GM18858 (cell line): ENCODE data around the gene NLRP9.
"Not testable (repeated sequence)": the region's sequence is repeated elsewhere in the genome, so short reads cannot be mapped to it uniquely, and the experiment has no call there.

Experiments
- ATAC-seq: cut with Tn5 transposase; IDR thresholded peaks from one replicate; pipeline ENCODE4 v1.9.1; 2021; ENCODE audit not compliant: unreplicated experiment

Gene NLRP9

DNA sequence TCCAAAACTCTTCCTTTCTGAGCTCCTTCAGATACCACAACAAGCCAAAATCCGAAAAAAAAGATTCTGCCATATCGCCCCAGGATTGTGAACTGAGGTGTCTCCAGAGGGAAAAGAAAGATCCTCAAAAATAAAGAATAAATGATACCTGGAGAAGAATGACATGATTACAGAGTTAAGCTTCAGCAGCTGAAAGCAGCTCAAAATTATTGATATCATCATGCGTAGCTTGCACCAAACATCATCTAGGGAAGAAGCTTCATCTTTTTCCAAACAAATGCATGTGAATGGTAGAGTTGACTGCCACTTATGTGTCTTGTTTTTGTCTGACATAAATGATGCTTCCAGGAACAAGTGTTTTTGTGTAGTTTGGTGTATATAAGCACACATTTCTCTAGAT, at the start of gene NLRP9:
Gene NLRP9 (minus strand): TSS at position 101 of the 400 bp plus-strand sequence. CDS start 28 bp downstream, at position 73.
- ATAC-seq, result no peak

DNA sequence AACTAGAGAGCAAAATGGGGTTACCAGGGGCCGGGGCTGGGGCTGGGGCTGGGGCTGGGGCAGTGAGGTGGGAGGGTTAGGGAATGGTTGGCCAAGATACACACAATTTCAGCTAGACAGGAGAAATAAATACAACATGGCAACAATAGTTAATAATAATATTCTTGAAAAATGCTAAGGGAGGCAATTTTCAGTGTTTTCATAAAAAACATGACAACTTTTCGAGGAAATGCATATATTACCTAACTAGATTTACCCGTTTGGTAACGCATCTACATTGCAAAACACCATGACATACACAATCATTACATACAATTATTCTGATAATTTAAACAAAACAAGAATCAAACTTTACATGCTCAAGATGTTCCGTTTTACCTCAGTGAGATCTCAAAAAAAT, 42.9 kb upstream of the NLRP9 start:
- ATAC-seq, result no peak

- no peak for ATAC-seq
Observed at GRCh38 chr19:55778331-55778730, 40.1 kb upstream of the NLRP9 start.

DNA sequence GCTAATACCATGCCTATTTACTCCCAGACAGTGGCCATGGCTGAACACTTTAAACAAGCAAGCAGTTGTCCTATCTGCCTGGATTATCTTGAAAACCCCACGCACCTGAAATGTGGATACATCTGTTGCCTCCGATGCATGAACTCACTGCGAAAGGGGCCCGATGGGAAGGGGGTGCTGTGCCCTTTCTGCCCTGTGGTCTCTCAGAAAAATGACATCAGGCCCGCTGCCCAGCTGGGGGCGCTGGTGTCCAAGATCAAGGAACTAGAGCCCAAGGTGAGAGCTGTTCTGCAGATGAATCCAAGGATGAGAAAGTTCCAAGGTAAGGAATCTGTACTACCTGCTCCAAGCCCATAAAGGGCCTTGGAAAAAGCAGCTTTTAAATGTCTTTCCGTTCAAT, 39.3 kb upstream of the NLRP9 start:
- no peak for ATAC-seq

GRCh38 chr19:55769632-55770031, 31.4 kb upstream of the NLRP9 start:
- not testable (repeated sequence) for ATAC-seq

GRCh38 chr19:55768818-55769217, 30.6 kb upstream of the NLRP9 start, which contains the start of gene RFPL4AL1:
TSS of gene RFPL4AL1 (plus strand) at chr19:55769118. CDS start at chr19:55771805, 2,687 bp downstream.
- not testable (repeated sequence) for ATAC-seq

- ATAC-seq, result no peak
Observed at GRCh38 chr19:55766466-55766865, 28.3 kb upstream of the NLRP9 start.

GRCh38 chr19:55758797-55759196, 20.6 kb upstream of the NLRP9 start, which contains the start of gene RFPL4A:
TSS of gene RFPL4A (plus strand) at chr19:55759097. CDS start at chr19:55761801, 2,704 bp downstream.
- not testable (repeated sequence) for ATAC-seq

GRCh38 chr19:55756808-55757207, 18.6 kb upstream of the NLRP9 start:
- not testable (repeated sequence) for ATAC-seq

GRCh38 chr19:55753401-55753800, 15.2 kb upstream of the NLRP9 start:
- no peak for ATAC-seq

- no peak for ATAC-seq
Observed at GRCh38 chr19:55750715-55751114, 12.5 kb upstream of the NLRP9 start.

DNA sequence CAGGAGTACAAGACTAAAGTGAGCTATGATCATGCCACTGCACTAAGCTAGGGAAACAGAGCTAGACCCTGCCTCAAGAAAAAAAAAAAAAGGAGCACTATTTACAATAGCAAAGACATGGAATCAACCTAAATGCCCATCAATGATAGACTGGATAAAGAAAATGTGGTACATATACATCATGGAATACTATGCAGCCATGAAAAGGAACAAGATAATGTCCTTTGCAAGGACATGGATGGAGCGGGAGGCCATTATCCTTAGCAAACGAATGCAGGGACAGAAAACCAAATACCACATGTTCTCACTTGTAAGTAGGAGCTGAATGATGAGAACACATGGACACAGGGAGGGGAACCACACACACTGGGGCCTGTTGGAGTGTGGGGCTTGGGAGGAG, 7.8 kb downstream of the NLRP9 start:
- ATAC-seq, result not testable (repeated sequence)

GRCh38 chr19:55723491-55723890, 14.7 kb downstream of the NLRP9 start:
- ATAC-seq, result no peak

DNA sequence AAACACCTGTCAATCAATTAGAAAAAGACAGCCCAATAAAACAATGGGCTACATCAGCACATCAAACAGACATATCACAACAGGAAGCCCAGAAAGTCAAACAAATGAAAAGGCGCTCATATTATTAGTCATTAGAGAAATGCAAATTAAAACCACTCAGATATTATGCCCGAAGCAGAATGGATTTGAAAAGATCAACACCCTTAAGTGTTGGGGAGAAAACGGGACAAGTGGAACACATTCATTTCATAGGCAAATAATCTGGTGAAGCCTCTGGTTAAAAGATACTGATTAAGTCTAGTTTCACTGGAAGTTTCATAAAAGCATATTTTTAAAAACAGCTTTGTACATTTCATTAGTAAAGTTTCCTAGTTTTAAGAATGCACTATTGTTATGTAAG, 17.4 kb downstream of the NLRP9 start:
- ATAC-seq, result no peak

DNA sequence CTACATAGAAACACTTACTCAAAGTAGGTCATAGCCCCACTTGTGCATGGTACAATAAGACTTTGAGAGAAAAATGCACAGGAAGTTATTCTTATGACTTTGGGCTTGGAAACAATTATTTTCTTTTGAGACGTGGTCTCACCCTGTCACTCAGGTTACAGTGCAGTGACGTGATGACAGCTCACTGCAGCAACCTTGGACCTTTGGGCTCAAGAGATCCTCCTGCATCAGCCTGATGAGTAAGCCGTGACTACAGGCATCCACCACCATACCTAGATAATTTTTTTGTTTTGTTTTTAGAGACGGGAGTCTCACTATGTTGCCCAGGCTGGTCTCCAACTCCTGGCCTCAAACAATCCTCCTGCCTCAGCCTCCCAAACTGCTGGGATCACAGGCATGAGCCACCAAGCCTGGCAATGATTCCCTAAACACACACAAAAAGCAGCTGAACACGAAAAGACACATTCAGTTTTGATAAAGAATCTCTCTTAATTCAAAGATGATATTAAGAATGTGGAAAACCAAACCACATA, 17.9 kb downstream of the NLRP9 start:
- ATAC-seq, result no peak

DNA sequence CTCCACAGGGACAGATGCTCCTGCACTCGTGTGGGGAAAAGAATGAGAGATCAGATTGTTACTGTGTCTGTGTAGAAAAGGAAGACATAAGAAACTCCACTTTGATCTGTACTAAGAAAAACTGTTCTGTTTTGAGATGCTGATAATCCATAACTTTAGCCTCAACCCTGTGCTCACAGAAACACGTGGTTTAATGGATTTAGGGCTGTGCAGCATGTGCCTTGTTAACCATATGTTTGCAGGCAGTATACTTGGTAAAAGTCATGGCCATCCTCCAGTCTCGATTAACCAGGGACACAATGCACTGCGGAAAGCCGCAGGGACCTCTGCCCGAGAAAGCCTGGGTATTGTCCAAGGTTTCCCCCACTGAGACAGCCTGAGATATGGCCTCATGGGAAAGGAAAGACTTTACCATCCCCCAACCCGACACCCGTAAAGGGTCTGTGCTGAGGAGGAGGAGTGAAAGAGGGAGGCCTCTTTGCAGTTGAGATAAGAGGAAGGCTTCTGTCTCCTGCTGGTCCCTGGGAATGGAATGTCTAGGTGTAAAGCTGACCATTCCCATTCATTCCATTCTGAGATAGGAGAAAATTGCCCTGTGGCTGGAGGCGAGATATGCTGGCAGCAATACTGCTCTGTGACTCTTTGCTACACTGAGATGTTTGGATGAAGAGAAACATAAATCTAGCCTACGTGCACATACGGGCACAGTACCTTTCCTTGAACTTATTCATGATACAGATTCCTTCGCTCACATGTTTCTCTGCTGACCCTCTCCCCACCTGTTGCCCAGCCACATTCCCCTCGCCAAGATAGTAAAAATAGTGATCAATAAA, 20.1 kb downstream of the NLRP9 start:
- not testable (repeated sequence) for ATAC-seq

GRCh38 chr19:55717251-55717650, 21.0 kb downstream of the NLRP9 start:
- no peak for ATAC-seq

DNA sequence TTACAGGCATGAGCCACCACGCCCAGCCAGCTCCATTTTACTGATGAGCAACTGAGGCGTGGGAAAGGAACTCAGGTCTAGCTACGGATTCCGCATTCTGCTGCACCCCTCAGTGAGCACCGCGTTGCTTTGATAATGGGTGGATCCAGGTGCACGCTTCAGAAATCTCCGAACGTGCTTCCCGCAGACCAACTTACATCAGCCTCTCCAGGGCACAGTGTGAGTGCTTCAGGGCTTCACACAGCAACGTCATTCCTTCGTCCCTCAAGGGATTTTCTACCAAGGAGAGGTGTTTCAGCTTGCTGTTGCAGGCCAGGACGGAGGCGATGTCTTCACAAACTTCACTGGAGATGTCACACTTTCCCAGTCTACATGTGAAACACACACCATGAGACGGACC, 21.7 kb downstream of the NLRP9 start:
- no peak for ATAC-seq

DNA sequence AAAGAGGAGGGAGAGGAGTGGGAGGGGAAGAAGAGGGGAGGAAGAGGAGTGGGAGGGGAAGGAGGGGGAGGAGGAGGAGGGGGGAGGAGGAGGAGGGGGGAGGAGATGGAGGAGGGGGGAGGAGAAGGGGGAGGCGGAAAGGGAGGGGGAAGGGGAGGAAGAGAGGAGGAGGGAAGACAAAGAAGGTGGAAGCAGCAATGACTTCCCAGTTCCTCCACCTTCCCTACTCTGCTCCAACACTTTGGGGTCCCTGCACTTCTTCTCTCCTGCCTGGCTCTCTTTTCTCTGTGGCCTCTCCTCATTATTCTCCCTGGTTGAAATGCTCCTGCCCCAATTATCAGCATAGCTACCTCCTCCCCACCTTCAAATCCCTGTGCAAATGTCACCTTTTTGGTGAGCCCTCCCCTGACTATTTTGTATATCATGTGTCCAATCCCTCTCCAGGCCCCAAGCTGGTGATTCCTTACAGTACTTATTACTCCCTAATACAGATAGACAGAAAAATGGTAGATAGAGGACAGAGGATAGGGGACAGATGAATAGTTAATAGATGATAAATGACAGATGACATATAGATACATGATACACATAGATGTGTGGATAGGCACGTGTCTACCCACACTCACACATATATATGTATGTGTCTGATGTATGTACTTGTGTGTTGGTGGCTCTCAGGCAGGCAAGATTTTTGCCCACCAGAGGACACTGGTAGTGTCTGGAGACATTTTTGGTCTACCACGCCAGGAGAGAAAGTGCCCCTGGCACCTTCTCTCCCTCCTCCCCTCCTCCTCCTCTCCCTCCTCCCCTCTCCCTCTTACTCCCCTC, 25.2 kb downstream of the NLRP9 start:
- no peak for ATAC-seq

GRCh38 chr19:55711719-55712118, 26.5 kb downstream of the NLRP9 start:
- ATAC-seq, result no peak

GRCh38 chr19:55705972-55706371, 32.2 kb downstream of the NLRP9 start:
- no peak for ATAC-seq
